Activated CD4-positive, alpha-beta memory T cell treated with anti-CD3 and anti-CD28 coated beads for 36 hours (primary cell): Measurements from ENCODE around the gene KDM4C. TPM values are rescaled to one million over a fixed set of nuclear protein-coding genes. Genes with fewer than 3 reads are reported as not detected.
A peak's percentile ranks its signal among the peaks of the same experiment; 100 is the strongest.

Experiments
- CTCF ChIA-PET: fragments of 350-600 bp; sonication (Branson Sonifier 250); formaldehyde crosslinking; loops from one replicate; lab custom pipeline; 2021; ENCODE audit warnings: antibody characterized with exemption, inconsistent platforms; lab: Charles Lee
- POLR2A ChIA-PET: fragments of 350-600 bp; sonication (Branson Sonifier 250); formaldehyde crosslinking; loops from one replicate; lab custom pipeline; 2021; ENCODE audit warnings: antibody characterized with exemption; lab: Charles Lee
- DNase-seq: peaks from one replicate; pipeline ENCODE4 v3.0.0-alpha.2; 2020
- H3K27ac Mint-ChIP-seq: one replicate; pipeline ENCODE4 v1.8.0; 2021; ENCODE audit warnings: mixed read lengths
- H3K27me3 Mint-ChIP-seq: one replicate; pipeline ENCODE4 v1.8.0; 2021; ENCODE audit warnings: mixed read lengths
- H3K36me3 Mint-ChIP-seq: one replicate; pipeline ENCODE4 v1.8.0; 2021; ENCODE audit warnings: mixed read lengths
- H3K4me1 Mint-ChIP-seq: one replicate; pipeline ENCODE4 v1.8.0; 2021; ENCODE audit warnings: low read depth, mixed read lengths
- H3K4me3 Mint-ChIP-seq: one replicate; pipeline ENCODE4 v1.8.0; 2021; ENCODE audit warnings: mild to moderate bottlenecking, mixed read lengths
- H3K9me3 Mint-ChIP-seq: one replicate; pipeline ENCODE4 v1.8.0; 2021; ENCODE audit warnings: mixed read lengths
- intact Hi-C: fragments of 100-400 bp; cut with micrococcal nuclease; formaldehyde crosslinking; loops from one replicate; pipeline ENCODE4 v1.15.1; 2023
- total RNA-seq, 2 experiments: library from RNA; stranded (reverse); gene quantifications; one replicate each; pipeline ENCODE4 v1.2.3, GENCODE V29; 2021

KDM4C gene
- total RNA-seq, 2 experiments from 2014 or later = 26.2 to 28.8 TPM

GRCh38 chr9:7185612-7186011, 427.8 kb downstream of the KDM4C start:
- intact Hi-C loops = loop anchor here (1.0 to 2.0 kb wide), 2 partner anchors 133 to 359 kb away; no protein-coding TSS in a partner anchor
- CTCF ChIA-PET = interaction anchor here (0.6 to 1.6 kb wide), 6 partner anchors 9 to 359 kb away, joined by 3 to 8 read pairs (median 3); no protein-coding TSS in a partner anchor
- no peak for DNase-seq
- peaks cover 48% of the 10 kb centered on the region for H3K9me3 Mint-ChIP-seq
- H3K27me3 Mint-ChIP-seq = no peaks in the 10 kb centered on the region
- no peak overlapping the region for H3K27ac Mint-ChIP-seq
- H3K4me3 Mint-ChIP-seq = no peak overlapping the region
- no peaks in the 10 kb centered on the region for H3K4me1 Mint-ChIP-seq
- H3K36me3 Mint-ChIP-seq = peaks cover 56% of the 10 kb centered on the region
- POLR2A ChIA-PET = no interaction called here

- peaks cover 54% of the 10 kb centered on the region for H3K9me3 Mint-ChIP-seq
- H3K27me3 Mint-ChIP-seq = no peaks in the 10 kb centered on the region
- H3K36me3 Mint-ChIP-seq = peaks cover 56% of the 10 kb centered on the region
- H3K27ac Mint-ChIP-seq = no peak overlapping the region
- CTCF ChIA-PET = interaction anchor here (1.5 to 1.6 kb wide), 2 partner anchors 9 to 12 kb away, joined by 3 read pairs; no protein-coding TSS in a partner anchor
- no peaks in the 10 kb centered on the region for H3K4me1 Mint-ChIP-seq
- intact Hi-C loops = loop anchor here (1.0 to 2.0 kb wide), 2 partner anchors 134 to 359 kb away; no protein-coding TSS in a partner anchor
- peak; percentile 13 for DNase-seq
- no peak overlapping the region for H3K4me3 Mint-ChIP-seq
- POLR2A ChIA-PET = no interaction called here
These were observed 428.4 kb downstream of the KDM4C start for GRCh38 chr9:7186175-7186574.

- peaks cover 11% of the 10 kb centered on the region for H3K36me3 Mint-ChIP-seq
- H3K4me1 Mint-ChIP-seq = no peaks in the 10 kb centered on the region
- no peaks in the 10 kb centered on the region for H3K27me3 Mint-ChIP-seq
- no peak overlapping the region for H3K4me3 Mint-ChIP-seq
- ChIA-PET CTCF (no interaction called here), POLR2A (no interaction called here)
- no peak for DNase-seq
- H3K27ac Mint-ChIP-seq = no peak overlapping the region
- peaks cover 31% of the 10 kb centered on the region for H3K9me3 Mint-ChIP-seq
- intact Hi-C loops = no loop called here
These were observed 434.5 kb downstream of the KDM4C start for GRCh38 chr9:7192266-7192665.

- Mint-ChIP-seq H3K4me3 (no peak overlapping the region), H3K27me3 (no peaks in the 10 kb centered on the region), H3K9me3 (peaks cover 6% of the 10 kb centered on the region), H3K36me3 (no peaks in the 10 kb centered on the region), H3K4me1 (no peaks in the 10 kb centered on the region), H3K27ac (no peak overlapping the region)
- ChIA-PET POLR2A (no interaction called here), CTCF (no interaction called here)
- intact Hi-C loops = no loop called here
- DNase-seq = no peak
These were observed 437.8 kb downstream of the KDM4C start for GRCh38 chr9:7195526-7195925.

GRCh38 chr9:7196467-7196866, 438.7 kb downstream of the KDM4C start:
- POLR2A ChIA-PET = no interaction called here
- H3K4me1 Mint-ChIP-seq = no peaks in the 10 kb centered on the region
- no peak overlapping the region for H3K27ac Mint-ChIP-seq
- no peak overlapping the region for H3K4me3 Mint-ChIP-seq
- H3K36me3 Mint-ChIP-seq = no peaks in the 10 kb centered on the region
- H3K27me3 Mint-ChIP-seq = no peaks in the 10 kb centered on the region
- CTCF ChIA-PET = no interaction called here
- intact Hi-C loops = no loop called here
- H3K9me3 Mint-ChIP-seq = no peaks in the 10 kb centered on the region
- no peak for DNase-seq

- no peaks in the 10 kb centered on the region for H3K9me3 Mint-ChIP-seq
- POLR2A ChIA-PET = no interaction called here
- H3K27ac Mint-ChIP-seq = no peak overlapping the region
- H3K27me3 Mint-ChIP-seq = no peaks in the 10 kb centered on the region
- H3K36me3 Mint-ChIP-seq = no peaks in the 10 kb centered on the region
- H3K4me1 Mint-ChIP-seq = no peaks in the 10 kb centered on the region
- intact Hi-C loops = no loop called here
- no peak for DNase-seq
- CTCF ChIA-PET = interaction anchor here (0.7 kb wide), 1 partner anchor 35 kb away, joined by 3 read pairs; no protein-coding TSS in a partner anchor
- H3K4me3 Mint-ChIP-seq = no peak overlapping the region
These were observed 443.4 kb downstream of the KDM4C start for GRCh38 chr9:7201196-7201595.

DNA sequence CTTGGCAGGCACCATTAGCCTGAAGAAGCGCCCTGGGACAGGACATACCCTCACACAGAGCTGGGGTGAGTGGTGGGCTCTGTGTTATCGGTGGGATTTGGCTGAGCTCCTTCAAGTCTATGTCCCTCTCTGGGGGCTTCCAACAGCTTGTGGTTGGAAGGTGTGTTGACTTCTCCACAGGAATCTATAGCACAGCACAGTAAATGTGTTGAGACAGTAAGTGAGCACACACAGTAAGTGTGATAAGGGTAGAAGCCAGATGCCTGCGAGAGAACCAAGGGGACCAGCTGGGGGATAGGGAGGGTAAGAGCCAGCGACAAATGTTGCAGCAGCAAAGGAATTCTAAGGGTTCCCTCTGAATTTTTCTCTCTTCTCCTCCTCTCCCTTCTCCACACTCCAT, 448.0 kb downstream of the KDM4C start:
- Mint-ChIP-seq H3K9me3 (no peaks in the 10 kb centered on the region), H3K27ac (no peak overlapping the region), H3K36me3 (no peaks in the 10 kb centered on the region), H3K27me3 (no peaks in the 10 kb centered on the region), H3K4me1 (no peaks in the 10 kb centered on the region), H3K4me3 (no peak overlapping the region)
- POLR2A ChIA-PET = no interaction called here
- DNase-seq = no peak
- intact Hi-C loops = no loop called here
- CTCF ChIA-PET = no interaction called here

DNA sequence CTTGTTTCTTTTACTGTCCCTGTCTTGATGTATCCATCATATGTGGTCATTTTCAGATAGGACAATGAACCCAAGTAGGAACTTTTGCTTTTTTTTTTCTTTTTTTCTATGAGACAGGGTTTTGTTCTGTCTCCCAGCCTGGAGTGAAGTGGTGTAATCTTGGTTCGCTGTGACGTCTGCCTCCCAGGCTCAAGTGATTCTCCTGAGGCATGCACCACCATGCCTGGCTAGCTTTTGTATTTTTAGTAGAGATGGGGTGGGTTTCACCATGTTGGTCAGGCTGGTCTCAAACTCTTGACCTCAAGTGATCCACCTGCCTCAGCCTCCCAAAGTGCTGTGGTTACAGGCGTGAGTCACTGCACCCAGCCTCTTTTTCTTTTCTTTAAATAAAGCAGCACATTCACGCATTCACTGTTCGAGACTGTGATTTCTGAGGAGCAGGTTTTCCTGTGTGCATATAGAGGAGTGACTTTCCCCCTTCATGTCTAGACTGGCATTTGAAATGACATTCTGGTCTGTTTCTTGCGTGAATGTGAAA, 448.5 kb downstream of the KDM4C start:
- Mint-ChIP-seq H3K9me3 (no peaks in the 10 kb centered on the region), H3K27me3 (no peaks in the 10 kb centered on the region), H3K4me3 (no peak overlapping the region), H3K4me1 (no peaks in the 10 kb centered on the region), H3K27ac (no peak overlapping the region), H3K36me3 (no peaks in the 10 kb centered on the region)
- intact Hi-C loops = no loop called here
- ChIA-PET POLR2A (no interaction called here), CTCF (no interaction called here)
- no peak for DNase-seq

DNA sequence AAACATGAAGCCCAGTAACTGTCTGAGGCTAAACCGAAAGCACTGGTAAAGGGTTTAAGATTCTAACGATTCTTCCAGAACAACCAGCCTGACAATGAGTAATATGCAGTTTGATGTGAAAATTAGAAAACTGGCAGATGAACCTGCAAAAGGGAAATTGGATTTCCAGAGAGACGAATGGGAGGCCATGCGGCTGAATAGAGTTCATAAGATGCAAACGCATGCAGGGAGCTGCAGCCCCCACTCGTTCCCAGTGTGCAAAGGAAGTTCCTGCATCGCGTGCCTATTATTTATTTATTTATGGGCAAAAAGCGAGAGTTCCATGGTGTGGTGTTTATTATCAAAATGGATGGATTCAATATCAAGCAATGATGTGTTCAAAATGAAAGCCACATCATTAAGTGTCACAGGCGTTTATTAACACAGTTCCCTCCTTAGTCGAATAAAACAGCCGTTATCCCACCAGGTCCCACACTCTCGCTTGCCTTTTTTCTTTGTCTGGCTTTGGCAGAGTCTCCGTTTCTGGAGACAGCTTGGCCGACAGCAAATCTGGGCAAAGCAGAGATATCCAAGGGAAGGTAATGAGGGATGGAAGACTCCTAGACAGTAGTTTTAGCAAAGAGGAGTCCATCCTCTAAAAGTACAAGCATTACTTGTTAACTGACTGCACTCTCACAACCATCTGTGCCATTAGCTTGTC, 451.4 kb downstream of the KDM4C start:
- CTCF ChIA-PET = no interaction called here
- H3K9me3 Mint-ChIP-seq = no peaks in the 10 kb centered on the region
- no peaks in the 10 kb centered on the region for H3K36me3 Mint-ChIP-seq
- H3K27me3 Mint-ChIP-seq = no peaks in the 10 kb centered on the region
- POLR2A ChIA-PET = no interaction called here
- no peak overlapping the region for H3K27ac Mint-ChIP-seq
- DNase-seq = no peak
- peaks cover 2% of the 10 kb centered on the region for H3K4me1 Mint-ChIP-seq
- intact Hi-C loops = no loop called here
- H3K4me3 Mint-ChIP-seq = no peak overlapping the region

- CTCF ChIA-PET = no interaction called here
These were observed 452.2 kb downstream of the KDM4C start for GRCh38 chr9:7209990-7210389.

DNA sequence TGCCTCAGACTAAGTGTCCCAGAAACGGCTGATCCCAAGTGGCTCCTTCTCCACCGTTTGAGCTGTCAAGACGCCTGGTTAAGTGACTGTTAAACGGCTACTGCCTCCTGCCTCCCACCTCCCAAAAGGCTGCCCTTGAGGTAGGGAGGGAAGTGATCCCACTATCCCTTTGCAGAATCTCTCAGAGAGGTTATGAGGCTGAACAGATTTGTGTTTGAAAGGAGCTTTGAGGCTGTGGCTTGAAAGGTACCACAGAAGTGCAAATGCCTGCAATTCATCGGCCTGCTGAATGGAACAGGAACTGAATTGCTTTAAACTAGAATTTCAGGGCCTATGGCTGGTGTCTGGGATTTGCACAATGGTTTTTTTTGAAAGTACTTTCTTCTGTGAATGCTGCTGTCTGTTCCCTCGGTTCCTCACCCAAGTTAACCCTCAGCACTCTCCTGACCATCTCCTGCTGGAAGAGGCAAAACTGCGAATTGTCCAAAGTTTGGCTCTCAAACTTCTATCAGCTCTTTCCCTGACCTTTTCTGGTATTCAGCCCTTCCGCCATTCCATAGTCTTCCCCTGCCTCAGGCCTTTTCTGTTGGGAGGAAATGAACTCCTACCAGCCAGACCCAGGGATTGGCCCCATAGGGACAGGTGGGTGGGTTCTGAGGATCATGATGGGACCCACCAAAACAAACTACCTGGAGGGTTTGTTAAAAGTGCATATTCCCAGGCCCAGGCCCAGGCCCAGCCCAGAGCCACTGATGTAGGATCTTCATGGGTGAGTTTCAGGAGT, 453.3 kb downstream of the KDM4C start:
- Mint-ChIP-seq H3K4me1 (peaks cover 4% of the 10 kb centered on the region), H3K9me3 (peaks cover under 1% of the 10 kb centered on the region), H3K36me3 (no peaks in the 10 kb centered on the region), H3K27ac (no peak overlapping the region), H3K27me3 (no peaks in the 10 kb centered on the region), H3K4me3 (no peak overlapping the region)
- intact Hi-C loops = no loop called here
- ChIA-PET CTCF (no interaction called here), POLR2A (no interaction called here)
- no peak for DNase-seq

More at GRCh38 chr9:7209990-7210389, 452.2 kb downstream of the KDM4C start:
- no peaks in the 10 kb centered on the region for H3K9me3 Mint-ChIP-seq
- no peak for DNase-seq
- peaks cover 2% of the 10 kb centered on the region for H3K4me1 Mint-ChIP-seq
- H3K4me3 Mint-ChIP-seq = no peak overlapping the region
- intact Hi-C loops = no loop called here
- H3K36me3 Mint-ChIP-seq = no peaks in the 10 kb centered on the region
- POLR2A ChIA-PET = no interaction called here
- H3K27me3 Mint-ChIP-seq = no peaks in the 10 kb centered on the region
- H3K27ac Mint-ChIP-seq = no peak overlapping the region

GRCh38 chr9:7211657-7212056, 453.9 kb downstream of the KDM4C start:
- CTCF ChIA-PET = no interaction called here
- intact Hi-C loops = no loop called here
- POLR2A ChIA-PET = no interaction called here
- H3K27ac Mint-ChIP-seq = no peak overlapping the region
- H3K4me3 Mint-ChIP-seq = no peak overlapping the region
- H3K27me3 Mint-ChIP-seq = no peaks in the 10 kb centered on the region
- H3K36me3 Mint-ChIP-seq = no peaks in the 10 kb centered on the region
- H3K9me3 Mint-ChIP-seq = peaks cover 3% of the 10 kb centered on the region
- H3K4me1 Mint-ChIP-seq = peaks cover 10% of the 10 kb centered on the region
- DNase-seq = no peak
